Mucosa of stomach (tissue), 1 donor: ENCODE measurements around the gene OR5C1.
A peak's percentile ranks its signal among the peaks of the same experiment; 100 is the strongest.
"Not testable (repeated sequence)": the region's sequence is repeated elsewhere in the genome, so short reads cannot be mapped to it uniquely, and the experiment has no call there.

Experiments
- H3K27me3 ChIP-seq: one replicate; pipeline ENCODE4 v1.7.0; 2013; ENCODE audit warnings: mild to moderate bottlenecking, low read length; ENCODE audit not compliant: control insufficient read depth, insufficient read depth
- H3K36me3 ChIP-seq: one replicate; pipeline ENCODE4 v1.7.0; 2013; ENCODE audit warnings: low read length; ENCODE audit not compliant: control insufficient read depth, insufficient read depth
- H3K4me1 ChIP-seq: one replicate; pipeline ENCODE4 v1.7.0; 2013; ENCODE audit warnings: mild to moderate bottlenecking, low read length; ENCODE audit not compliant: control insufficient read depth, insufficient read depth
- H3K4me3 ChIP-seq: one replicate; pipeline ENCODE4 v1.7.0; 2013; ENCODE audit warnings: low read length
- H3K9ac ChIP-seq: one replicate; pipeline ENCODE4 v1.7.0; 2013; ENCODE audit warnings: mild to moderate bottlenecking, low read length, moderate library complexity
- H3K9me3 ChIP-seq: one replicate; pipeline ENCODE4 v1.7.0; 2013; ENCODE audit warnings: mild to moderate bottlenecking, low read length, moderate library complexity; ENCODE audit not compliant: control insufficient read depth
- donor health status: Pancreatic carcinoma.

OR5C1 gene

GRCh38 chr9:122816163-122816867 is 27.6 kb downstream of the OR5C1 start:
- no peak overlapping the region for H3K4me3 ChIP-seq
- no peak overlapping the region for H3K9ac ChIP-seq
- H3K9me3 ChIP-seq: no peaks in the 10 kb centered on the region
- no peaks in the 10 kb centered on the region for H3K27me3 ChIP-seq
- H3K4me1 ChIP-seq: peaks cover 5% of the 10 kb centered on the region
- no peaks in the 10 kb centered on the region for H3K36me3 ChIP-seq

DNA sequence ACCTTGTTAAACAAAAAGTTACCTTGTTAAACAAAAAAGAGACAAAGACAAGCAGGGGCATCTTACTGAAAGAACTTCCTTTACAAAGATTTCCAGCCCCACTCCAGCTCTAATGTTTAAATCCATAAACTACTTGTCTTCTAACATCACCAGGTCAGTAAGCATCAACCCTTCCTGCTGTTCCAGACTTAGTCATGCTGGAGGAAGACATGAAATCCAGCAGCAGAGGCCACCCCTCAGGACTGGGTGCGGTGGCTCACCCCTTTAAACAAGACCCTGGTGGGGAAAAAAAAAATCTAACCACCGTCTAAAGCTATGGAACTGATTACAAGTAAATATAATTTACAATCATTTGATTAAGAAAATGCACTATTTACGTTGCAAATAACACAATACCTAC is 30.6 kb downstream of the OR5C1 start:
- peaks cover 7% of the 10 kb centered on the region for H3K36me3 ChIP-seq
- H3K9ac ChIP-seq: no peak overlapping the region
- H3K9me3 ChIP-seq: no peaks in the 10 kb centered on the region
- H3K4me1 ChIP-seq: peaks cover 5% of the 10 kb centered on the region
- no peaks in the 10 kb centered on the region for H3K27me3 ChIP-seq
- H3K4me3 ChIP-seq: no peak overlapping the region

GRCh38 chr9:122819791-122820489 is 31.2 kb downstream of the OR5C1 start:
- Histone ChIP-seq H3K4me3 (no peak overlapping the region), H3K9me3 (no peaks in the 10 kb centered on the region), H3K4me1 (peaks cover 5% of the 10 kb centered on the region), H3K9ac (no peak overlapping the region), H3K27me3 (no peaks in the 10 kb centered on the region), H3K36me3 (peaks cover 7% of the 10 kb centered on the region)

DNA sequence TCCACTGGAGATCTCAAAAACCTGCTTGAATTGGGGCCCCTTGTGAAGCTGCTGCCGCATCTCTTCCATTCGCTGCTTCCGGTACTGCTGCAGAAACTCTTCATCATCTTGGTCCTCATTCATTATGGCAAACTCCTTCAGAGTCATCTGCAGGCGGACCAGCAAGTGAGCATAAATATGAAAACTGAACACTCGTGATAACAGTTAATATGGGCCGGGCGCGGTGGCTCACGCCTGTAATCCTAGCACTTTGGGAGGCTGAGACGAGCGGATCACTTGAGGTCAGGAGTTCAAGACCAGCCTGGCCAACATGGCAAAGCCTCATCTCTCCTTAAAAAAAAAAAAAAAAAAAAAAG is 31.7 kb downstream of the OR5C1 start:
- Histone ChIP-seq H3K4me3 (no peak overlapping the region), H3K9me3 (no peaks in the 10 kb centered on the region), H3K27me3 (no peaks in the 10 kb centered on the region), H3K4me1 (peaks cover 5% of the 10 kb centered on the region), H3K9ac (no peak overlapping the region), H3K36me3 (peaks cover 7% of the 10 kb centered on the region)

- Histone ChIP-seq H3K9ac (peak overlapping the region; percentile 12), H3K27me3 (no peaks in the 10 kb centered on the region), H3K4me1 (peaks cover 5% of the 10 kb centered on the region), H3K36me3 (peaks cover 7% of the 10 kb centered on the region), H3K4me3 (no peak overlapping the region), H3K9me3 (no peaks in the 10 kb centered on the region)
Observed at GRCh38 chr9:122821278-122821943, 32.7 kb downstream of the OR5C1 start.

- Histone ChIP-seq H3K4me1 (peaks cover 11% of the 10 kb centered on the region), H3K4me3 (no peak overlapping the region), H3K9me3 (no peaks in the 10 kb centered on the region), H3K36me3 (peaks cover 7% of the 10 kb centered on the region), H3K27me3 (no peaks in the 10 kb centered on the region), H3K9ac (peak overlapping the region; percentile 12)
Observed at GRCh38 chr9:122822056-122822455, 33.3 kb downstream of the OR5C1 start.

DNA sequence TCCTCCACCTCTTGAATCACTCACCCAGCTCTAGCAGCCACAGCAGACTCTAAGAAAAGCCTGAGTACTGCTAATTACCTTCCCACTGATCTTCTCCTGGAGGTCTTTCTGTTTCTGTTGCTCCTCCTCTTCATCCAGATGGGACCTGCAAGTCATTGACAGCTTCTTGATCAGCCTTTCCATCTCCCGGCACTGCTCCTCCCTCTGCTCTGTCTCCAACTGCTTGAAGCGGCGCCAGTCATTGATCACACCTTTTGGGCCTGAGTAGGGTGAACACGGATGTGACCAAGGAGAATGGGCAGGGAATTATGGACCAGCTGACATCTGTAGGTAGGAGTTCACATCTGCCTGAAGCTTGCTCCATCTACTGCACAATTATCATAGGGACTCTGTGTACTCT is 34.2 kb downstream of the OR5C1 start:
- Histone ChIP-seq H3K4me3 (no peak overlapping the region), H3K9ac (no peak overlapping the region), H3K9me3 (no peaks in the 10 kb centered on the region), H3K36me3 (peaks cover 7% of the 10 kb centered on the region), H3K27me3 (no peaks in the 10 kb centered on the region), H3K4me1 (peaks cover 15% of the 10 kb centered on the region)

DNA sequence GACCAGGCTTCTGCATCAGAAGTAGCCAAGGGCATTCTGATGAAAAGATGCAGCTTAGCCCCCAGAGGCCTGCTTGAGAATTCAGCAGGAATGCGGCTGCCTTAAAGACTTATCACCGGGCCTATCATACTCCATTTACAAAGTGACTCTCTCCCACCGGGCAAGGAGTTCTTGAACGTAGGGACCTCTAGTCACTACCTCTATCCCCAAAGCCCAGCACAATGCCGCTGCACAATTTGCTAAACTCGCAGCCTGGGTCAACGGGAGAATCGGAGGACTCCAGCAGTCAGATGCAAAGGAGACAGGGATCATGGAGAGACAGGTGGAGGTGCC is 39.0 kb downstream of the OR5C1 start:
- H3K4me1 ChIP-seq: peaks cover 9% of the 10 kb centered on the region
- no peaks in the 10 kb centered on the region for H3K9me3 ChIP-seq
- H3K27me3 ChIP-seq: no peaks in the 10 kb centered on the region
- peak overlapping the region; percentile 95 for H3K4me3 ChIP-seq
- H3K36me3 ChIP-seq: peaks cover 6% of the 10 kb centered on the region
- H3K9ac ChIP-seq: peak overlapping the region; percentile 81

- not testable (repeated sequence) for H3K27me3 ChIP-seq, H3K36me3 ChIP-seq, H3K9me3 ChIP-seq, H3K4me1 ChIP-seq
- Histone ChIP-seq H3K4me3 (peak overlapping the region; percentile 95), H3K9ac (peak overlapping the region; percentile 81)
Observed at GRCh38 chr9:122828965-122829284, 40.2 kb downstream of the OR5C1 start.

- no peaks in the 10 kb centered on the region for H3K36me3 ChIP-seq
- H3K27me3 ChIP-seq: no peaks in the 10 kb centered on the region
- H3K4me3 ChIP-seq: no peak overlapping the region
- no peaks in the 10 kb centered on the region for H3K9me3 ChIP-seq
- no peak overlapping the region for H3K9ac ChIP-seq
- peaks cover 3% of the 10 kb centered on the region for H3K4me1 ChIP-seq
Observed at GRCh38 chr9:122832194-122832593, 43.5 kb downstream of the OR5C1 start.

DNA sequence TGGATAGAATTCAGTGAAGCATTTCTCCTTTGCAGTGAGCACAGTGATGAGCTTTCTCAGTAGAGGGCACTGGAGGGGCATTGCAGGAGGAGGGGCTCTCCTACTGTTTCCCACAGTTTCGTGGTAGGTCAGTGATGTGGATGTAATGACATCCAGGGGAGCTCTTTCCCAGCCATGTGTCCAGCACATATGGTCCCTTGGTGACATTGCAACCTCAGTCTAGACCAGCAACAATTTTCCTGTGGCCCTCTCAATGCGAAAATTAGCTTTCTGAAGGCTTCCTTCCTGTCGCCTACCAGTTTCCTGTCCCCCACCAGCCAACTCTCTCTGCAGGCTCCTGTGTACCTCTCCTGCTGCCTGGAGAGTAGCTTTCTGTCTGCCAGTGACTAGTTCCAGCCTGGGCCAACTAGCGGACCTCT is 46.6 kb downstream of the OR5C1 start:
- Histone ChIP-seq H3K4me1 (no peaks in the 10 kb centered on the region), H3K36me3 (no peaks in the 10 kb centered on the region), H3K4me3 (no peak overlapping the region), H3K9ac (no peak overlapping the region), H3K27me3 (no peaks in the 10 kb centered on the region), H3K9me3 (no peaks in the 10 kb centered on the region)

- H3K4me1 ChIP-seq: no peaks in the 10 kb centered on the region
- H3K9me3 ChIP-seq: no peaks in the 10 kb centered on the region
- H3K4me3 ChIP-seq: no peak overlapping the region
- no peaks in the 10 kb centered on the region for H3K36me3 ChIP-seq
- H3K27me3 ChIP-seq: no peaks in the 10 kb centered on the region
- H3K9ac ChIP-seq: no peak overlapping the region
Observed at GRCh38 chr9:122837266-122837850, 48.6 kb downstream of the OR5C1 start.
